Adrenal gland (tissue), 12 donors: ENCODE results near the gene NFKBIA. TPM values are rescaled to one million over a fixed set of nuclear protein-coding genes. Genes with fewer than 3 reads are reported as not detected.
A peak's percentile ranks its signal among the peaks of the same experiment; 100 is the strongest.

ENCODE experiments used
- DNase-seq, 7 donors: peaks; one replicate each; pipeline ENCODE4 v3.0.0-alpha.2; 2019 to 2020
- H3K27ac ChIP-seq, 5 donors: fragments of 200-600 bp; sonication (generic) in 4 of 5; 1 replicate in 3 of 5; 2 replicates in 2 of 5; pipeline versions ENCODE4 v1.5.1 to v1.8.0; 2016 to 2020; ENCODE audit warnings: mild to moderate bottlenecking in 1 of 5
- H3K27me3 ChIP-seq: fragments of 200-600 bp; 2 replicates; pipeline ENCODE4 v1.8.0; 2021
- H3K36me3 ChIP-seq, 2 donors: fragments of 200-600 bp; replicated peaks in 1 of 2; 1 replicate in 1 of 2; 2 replicates in 1 of 2; pipeline versions ENCODE4 v1.5.1 to v1.8.0; 2018 to 2022
- H3K4me1 ChIP-seq, 2 donors: fragments of 200-600 bp; replicated peaks in 1 of 2; 1 replicate in 1 of 2; 2 replicates in 1 of 2; pipeline versions ENCODE4 v1.5.1 to v1.8.0; 2018 to 2021
- H3K4me3 ChIP-seq, 4 donors: fragments of 200-600 bp; sonication (generic) in 3 of 4; one replicate each; pipeline ENCODE4 v1.5.1; 2016 to 2018
- H3K9me3 ChIP-seq, 3 donors: fragments of 200-600 bp; sonication (generic) in 1 of 3; replicated peaks in 1 of 3; 1 replicate in 2 of 3; 2 replicates in 1 of 3; pipeline versions ENCODE4 v1.5.1 to v1.8.0; 2016 to 2021
- CTCF ChIP-seq, 6 experiments: fragments of 450-650 bp in 4 of 6; fragments of 200-600 bp in 2 of 6; sonication (generic) in 1 of 6; IDR thresholded peaks; 1 replicate in 5 of 6; 2 replicates in 1 of 6; pipeline versions ENCODE4 v1.5.1 to v1.8.0; 2016 to 2021; ENCODE audit warnings: antibody characterized with exemption in 6 of 6, mild to moderate bottlenecking in 2 of 6, moderate library complexity in 1 of 6
- POLR2A ChIP-seq, 2 donors: fragments of 450-650 bp; IDR thresholded peaks; one replicate each; pipeline ENCODE4 v1.6.1; 2017; ENCODE audit warnings: antibody characterized with exemption in 2 of 2, mild to moderate bottlenecking in 2 of 2, moderate library complexity in 1 of 2
- WGBS, 4 donors: extraction: QIAGEN DNeasy Blood & Tissue Kit in 2 of 4; methylation state at CpG; one replicate each; pipeline versions ENCODE4 v1.1.5 to v1.1.7; 2013 to 2017; 5-methylcytosine and 5-hydroxymethylcytosine counted together
- intact Hi-C, 2 donors: fragments of 100-400 bp; cut with DNase I; formaldehyde crosslinking; loops; one replicate each; pipeline versions ENCODE4 v1.14.1 to v1.15.0; 2022 to 2023
- polyA plus RNA-seq, 3 donors: library from polyadenylated mRNA; stranded (reverse); fragments of 200-250 nt in 2 of 3; fragments of 350-450 nt in 1 of 3; fragmentation: Illumina TruSeq in 1 of 3; extraction: RNeasy Lipid Tissue Mini Kit (QIAGEN cat#74804) in 1 of 3; gene quantifications; one replicate each; pipeline ENCODE4 v1.2.3, GENCODE V29; 2013 to 2014
- total RNA-seq, 9 donors: library from RNA; depleted of rRNA in 4 of 9; stranded (reverse); fragments of >200 nt in 4 of 9; fragments of 120-200 nt in 1 of 9; fragmentation: NEBNext Ultra II Directional in 1 of 9; extraction: Animal tissue kit (Norgen Biotek cat#: 25700) in 1 of 9; gene quantifications; one replicate each; pipeline versions ENCODE4 v1.1.0 to v1.2.4, GENCODE V29; 2013 to 2023
- donor health status: healthy with polysubstance abuse.
- donor health status: Bipolar disorder and iron deficiency.
- donor health status: DM: yes; HTN: yes; CAD: no.
- donor health status: DM: no; HTN: no; CAD: no.
- donor health status: DM: no; HTN: no; CAD: no.
- donor health status: DM: yes; HTN: yes; CAD: no.

Gene NFKBIA
- total and polyA plus RNA-seq, 12 donors, result 100 to 677 (median 218) TPM

GRCh38 chr14:35390577-35391387, 13.8 kb downstream of the NFKBIA start:
- H3K27me3 ChIP-seq, result no peaks in the 10 kb centered on the region
- peak in 1 of 7 donors; percentile 11 for DNase-seq
- no peaks in the 10 kb centered on the region for H3K9me3 ChIP-seq
- WGBS, 4 donors, result 79 to 89% (median 81%) methylated on average over 7 to 9 of the region's 9 CpGs
- no peak overlapping the region for H3K27ac ChIP-seq
- no peaks in the 10 kb centered on the region for H3K36me3 ChIP-seq
- TF ChIP-seq CTCF (IDR thresholded peaks at IDR 0.05), result no peak
- no peak for TF ChIP-seq POLR2A (IDR thresholded peaks at IDR 0.05)
- peaks cover 5 to 8% of the 10 kb centered on the region in 2 donors for H3K4me1 ChIP-seq
- intact Hi-C loops, result no loop called here
- no peak overlapping the region for H3K4me3 ChIP-seq

GRCh38 chr14:35389315-35389667, 15.3 kb downstream of the NFKBIA start:
- 92 to 95% (median 94%) methylated on average over 9 of the region's 9 CpGs for WGBS, 4 donors
- no peaks in the 10 kb centered on the region for H3K36me3 ChIP-seq
- TF ChIP-seq POLR2A (IDR thresholded peaks at IDR 0.05), result no peak
- TF ChIP-seq CTCF (IDR thresholded peaks at IDR 0.05), result no peak
- intact Hi-C loops, result no loop called here
- no peaks in the 10 kb centered on the region for H3K27me3 ChIP-seq
- H3K4me3 ChIP-seq, result no peak overlapping the region
- no peaks in the 10 kb centered on the region for H3K9me3 ChIP-seq
- no peak overlapping the region for H3K27ac ChIP-seq
- DNase-seq, result no peak
- H3K4me1 ChIP-seq, result peaks cover 16 to 22% of the 10 kb centered on the region in 2 donors

- Histone ChIP-seq H3K9me3 (no peaks in the 10 kb centered on the region), H3K4me1 (peaks cover 21 to 27% of the 10 kb centered on the region in 2 donors), H3K4me3 (no peak overlapping the region), H3K36me3 (no peaks in the 10 kb centered on the region), H3K27ac (no peak overlapping the region), H3K27me3 (no peaks in the 10 kb centered on the region)
- TF ChIP-seq POLR2A (IDR thresholded peaks at IDR 0.05) (no peak), CTCF (IDR thresholded peaks at IDR 0.05) (no peak)
- WGBS, 4 donors, result 83 to 91% (median 84%) methylated on average over 10 to 14 of the region's 14 CpGs
- DNase-seq, result no peak
- intact Hi-C loops, result no loop called here
Observed at GRCh38 chr14:35388656-35389314, 15.8 kb downstream of the NFKBIA start.

GRCh38 chr14:35387713-35388579, 16.6 kb downstream of the NFKBIA start:
- TF ChIP-seq POLR2A (IDR thresholded peaks at IDR 0.05), result no peak
- TF ChIP-seq CTCF (IDR thresholded peaks at IDR 0.05), result no peak
- Histone ChIP-seq H3K27me3 (no peaks in the 10 kb centered on the region), H3K4me1 (peaks cover 21 to 29% of the 10 kb centered on the region in 2 donors), H3K9me3 (no peaks in the 10 kb centered on the region), H3K4me3 (no peak overlapping the region), H3K27ac (no peak overlapping the region), H3K36me3 (no peaks in the 10 kb centered on the region)
- intact Hi-C loops, result no loop called here
- DNase-seq, result no peak
- 92 to 96% (median 94%) methylated on average over 10 to 14 of the region's 14 CpGs for WGBS, 4 donors
